GM23248 (cell line): Measurements from ENCODE around the gene TNNI2. TPM values are rescaled to one million over a fixed set of nuclear protein-coding genes. Genes with fewer than 3 reads are reported as not detected.
"Not testable (repeated sequence)": the region's sequence is repeated elsewhere in the genome, so short reads cannot be mapped to it uniquely, and the experiment has no call there.

Source experiments
- DNase-seq: peaks from one replicate; pipeline ENCODE4 v3.0.0-alpha.2; 2015
- H2AFZ ChIP-seq: fragments of 200-600 bp; sonication (generic); 2 replicates; pipeline ENCODE4 v1.6.1; 2016; ENCODE audit warnings: antibody characterized with exemption
- H3F3A ChIP-seq: fragments of 200-600 bp; sonication (generic); 2 replicates; pipeline ENCODE4 v1.6.1; 2016; ENCODE audit warnings: mild to moderate bottlenecking, antibody characterized with exemption, mixed run types; ENCODE audit not compliant: insufficient read depth
- H3K27ac ChIP-seq: fragments of 200-600 bp; sonication (generic); 2 replicates; pipeline ENCODE4 v1.5.1; 2016; ENCODE audit warnings: mild to moderate bottlenecking
- H3K27me3 ChIP-seq: fragments of 200-600 bp; sonication (generic); replicated peaks from 2 replicates; pipeline ENCODE4 v1.6.1; 2016; ENCODE audit warnings: mild to moderate bottlenecking; ENCODE audit not compliant: insufficient read depth
- H3K36me3 ChIP-seq: fragments of 200-600 bp; sonication (generic); 2 replicates; pipeline ENCODE4 v1.6.1; 2016; ENCODE audit warnings: low read depth, mild to moderate bottlenecking
- H3K4me1 ChIP-seq: fragments of 200-600 bp; sonication (generic); 2 replicates; pipeline ENCODE4 v1.6.1; 2016; ENCODE audit warnings: mild to moderate bottlenecking; ENCODE audit not compliant: insufficient read depth
- H3K4me2 ChIP-seq: fragments of 200-600 bp; sonication (generic); one replicate; pipeline ENCODE4 v1.6.1; 2016; ENCODE audit warnings: mild to moderate bottlenecking; ENCODE audit not compliant: unreplicated experiment
- H3K4me3 ChIP-seq: fragments of 200-600 bp; sonication (generic); 2 replicates; pipeline ENCODE4 v1.5.1; 2016; ENCODE audit warnings: mild to moderate bottlenecking
- H3K79me2 ChIP-seq: fragments of 200-600 bp; sonication (generic); 2 replicates; pipeline ENCODE4 v1.6.1; 2016; ENCODE audit warnings: mild to moderate bottlenecking; ENCODE audit not compliant: insufficient read depth
- H3K9ac ChIP-seq: fragments of 200-600 bp; sonication (generic); 2 replicates; pipeline ENCODE4 v1.6.1; 2016; ENCODE audit warnings: mild to moderate bottlenecking
- H3K9me2 ChIP-seq: fragments of 200-600 bp; sonication (generic); 2 replicates; pipeline ENCODE4 v1.6.1; 2016; ENCODE audit warnings: mixed run types, mild to moderate bottlenecking, moderate library complexity; ENCODE audit not compliant: insufficient read depth
- H3K9me3 ChIP-seq: fragments of 200-600 bp; sonication (generic); one replicate; pipeline ENCODE4 v1.6.1; 2017; ENCODE audit warnings: low read depth
- H4K20me1 ChIP-seq: fragments of 200-600 bp; sonication (generic); 2 replicates; pipeline ENCODE4 v1.6.0; 2016; ENCODE audit not compliant: insufficient read depth
- EZH2 ChIP-seq: fragments of 200-600 bp; sonication (generic); IDR thresholded peaks from 2 replicates; pipeline ENCODE4 v1.6.1; 2018; ENCODE audit warnings: antibody characterized with exemption, mild to moderate bottlenecking; ENCODE audit not compliant: insufficient read depth, poor library complexity, severe bottlenecking
- EZH2phosphoT487 ChIP-seq: fragments of 200-600 bp; sonication (generic); IDR thresholded peaks from 2 replicates; pipeline ENCODE4 v1.6.1; 2018; ENCODE audit warnings: antibody characterized with exemption, moderate library complexity, mild to moderate bottlenecking, low read depth; ENCODE audit not compliant: insufficient read depth
- WGBS, 2 experiments: methylation state at CpG; one replicate each; pipeline ENCODE4 v1.1.6; 2015 to 2017; ENCODE audit warnings: low lambda C conversion rate in 2 of 2, low coverage in 1 of 2; ENCODE audit errors: missing lambda C conversion rate in 2 of 2; 5-methylcytosine and 5-hydroxymethylcytosine counted together
- in situ Hi-C: fragments of 300-500 bp; cut with MboI; formaldehyde crosslinking; loops from 2 replicates; pipeline ENCODE4 v1.15.0; 2020
- polyA plus RNA-seq: library from polyadenylated mRNA; unstranded; fragments of >200 nt; fragmentation: Nextera tagmentation; extraction: Ambion mirVana; gene quantifications from 2 replicates; pipeline ENCODE4 v1.2.1, GENCODE V29; 2016
- total RNA-seq: library from RNA; depleted of rRNA; stranded (reverse); fragments of >200 nt; shearing (Covaris generic); gene quantifications from 2 replicates; pipeline ENCODE4 v1.2.3, GENCODE V29; 2014

TNNI2 gene
- total and polyA plus RNA-seq, 2 experiments from 2014 or later, result not detected

DNA sequence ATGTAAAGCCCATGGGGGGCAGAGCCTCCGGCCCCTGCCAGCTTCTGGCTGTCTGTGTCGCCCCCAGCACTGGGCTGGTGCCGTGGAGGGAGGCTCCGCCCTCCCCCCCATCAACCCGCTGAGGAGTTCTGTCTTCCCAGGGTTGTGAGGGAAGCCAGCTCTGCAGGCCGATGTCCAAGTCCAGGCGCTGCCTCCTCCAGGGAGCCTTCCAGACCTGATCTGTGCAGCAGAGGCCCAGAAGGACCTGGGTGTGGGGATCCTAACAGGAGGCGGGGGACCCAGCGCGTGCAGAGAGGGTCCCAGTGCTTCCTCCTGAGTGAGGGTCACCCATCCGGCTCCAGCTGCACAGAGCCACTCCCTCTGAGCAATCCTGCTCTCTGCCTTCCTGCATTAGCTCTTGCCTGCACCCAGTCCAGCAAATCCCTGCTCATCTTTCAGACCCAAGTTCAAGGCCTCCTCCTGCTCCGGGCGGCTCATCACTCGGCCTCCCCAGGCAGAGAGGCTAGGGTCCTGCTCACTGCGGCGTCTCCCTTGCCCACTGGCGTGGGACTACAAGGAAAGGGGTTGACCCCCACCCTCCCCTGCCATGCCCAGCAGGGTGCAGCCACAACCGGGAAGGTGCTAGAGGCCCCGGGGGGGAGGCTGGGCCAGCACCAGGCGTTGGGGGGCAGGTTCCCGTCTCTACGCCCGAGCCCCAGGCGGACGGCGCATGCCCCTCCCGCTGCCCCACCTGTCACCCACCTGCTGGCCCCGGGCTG lies 36.5 kb downstream of the TNNI2 start:
- no peak overlapping the region for H3K9ac ChIP-seq
- no peaks in the 10 kb centered on the region for H3K4me1 ChIP-seq
- H3F3A ChIP-seq, result no peaks in the 10 kb centered on the region
- H3K9me3 ChIP-seq, result no peaks in the 10 kb centered on the region
- H2AFZ ChIP-seq, result no peak overlapping the region
- H3K4me2 ChIP-seq, result no peak overlapping the region
- H3K9me2 ChIP-seq, result no peaks in the 10 kb centered on the region
- peaks cover 13% of the 10 kb centered on the region for H3K27me3 ChIP-seq
- H3K36me3 ChIP-seq, result no peaks in the 10 kb centered on the region
- no peak for DNase-seq
- in situ Hi-C loops, result no loop called here
- H3K79me2 ChIP-seq, result no peaks in the 10 kb centered on the region
- H3K4me3 ChIP-seq, result no peak overlapping the region
- TF ChIP-seq EZH2phosphoT487, result no peak
- no peak for TF ChIP-seq EZH2
- H4K20me1 ChIP-seq, result no peaks in the 10 kb centered on the region
- 41 to 49% methylated on average over 12 to 17 of the region's 28 CpGs for WGBS, 2 experiments
- no peak overlapping the region for H3K27ac ChIP-seq

DNA sequence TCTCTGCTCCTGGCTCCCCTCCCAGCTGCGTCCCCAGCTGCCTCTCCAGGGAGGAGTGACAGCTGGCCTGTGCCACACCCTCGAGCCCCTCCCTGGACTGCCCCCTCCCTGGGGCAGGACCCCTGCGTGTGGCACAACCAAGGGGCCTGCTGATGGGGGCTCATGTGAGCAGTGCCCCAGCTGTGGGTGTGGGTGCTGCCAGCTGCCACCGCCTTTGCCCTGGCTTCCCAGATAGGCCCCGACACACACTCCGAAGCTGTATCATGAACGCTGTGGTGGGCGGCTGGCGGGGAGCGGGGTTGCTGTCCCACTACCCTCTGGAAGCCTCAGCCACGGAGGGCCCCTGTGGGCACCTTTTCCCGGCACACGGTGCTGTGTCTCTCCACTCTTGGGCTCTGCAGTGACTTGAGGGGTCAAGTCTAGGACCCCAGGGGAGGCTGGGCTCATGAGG lies 37.1 kb downstream of the TNNI2 start:
- WGBS, 2 experiments, result 29 to 33% methylated on average over 11 to 12 of the region's 13 CpGs
- H3K79me2 ChIP-seq, in situ Hi-C loops, H3K9ac ChIP-seq, H3K27ac ChIP-seq, H3K4me1 ChIP-seq, DNase-seq, H3F3A ChIP-seq, H3K36me3 ChIP-seq, H3K27me3 ChIP-seq, H3K9me2 ChIP-seq, H3K9me3 ChIP-seq, H4K20me1 ChIP-seq, H3K4me2 ChIP-seq, H2AFZ ChIP-seq, H3K4me3 ChIP-seq: not testable (repeated sequence)

DNA sequence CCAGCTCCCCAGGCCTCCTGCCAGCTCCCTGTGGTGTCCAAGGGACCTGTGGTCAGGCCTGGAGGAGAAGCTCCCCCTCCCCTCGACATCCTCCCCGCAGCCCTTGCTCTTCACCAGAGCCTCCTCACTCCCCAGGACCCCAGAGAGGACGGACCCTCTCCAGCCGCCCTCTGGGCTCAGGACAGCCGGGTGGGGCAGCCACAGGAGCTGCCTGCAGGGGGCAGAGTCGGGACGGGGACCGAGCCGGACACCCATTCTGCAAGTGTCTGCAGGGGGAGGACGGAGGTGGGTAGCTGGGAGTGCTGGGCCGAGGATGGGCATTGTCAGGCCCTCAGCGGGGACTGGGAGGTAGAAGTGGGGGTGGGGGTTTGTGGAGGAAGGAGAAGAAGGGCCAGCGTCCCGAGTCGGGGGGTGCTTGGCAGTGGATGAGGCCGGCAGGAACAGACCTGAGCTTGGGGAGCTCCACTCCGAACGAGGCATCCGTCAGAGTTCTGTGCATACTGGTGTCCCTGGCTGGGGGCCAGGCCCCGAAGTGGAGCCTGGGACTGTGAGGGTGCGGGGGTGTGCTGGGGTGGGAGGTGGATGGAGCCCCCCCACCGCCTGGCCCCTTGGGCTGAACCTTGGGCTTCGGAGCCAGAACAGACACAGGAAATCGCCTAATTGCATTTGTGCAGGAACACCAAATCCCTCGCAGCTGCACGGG lies 37.7 kb downstream of the TNNI2 start:
- Histone ChIP-seq H3K79me2 (no peaks in the 10 kb centered on the region), H3K9ac (no peak overlapping the region), H3K9me2 (no peaks in the 10 kb centered on the region), H3K4me3 (no peak overlapping the region), H3K4me2 (no peak overlapping the region), H3K27me3 (peaks cover under 1% of the 10 kb centered on the region; the same call in 1 of the 2 replicates), H3K9me3 (no peaks in the 10 kb centered on the region), H3F3A (no peaks in the 10 kb centered on the region), H3K36me3 (no peaks in the 10 kb centered on the region), H2AFZ (no peak overlapping the region), H4K20me1 (no peaks in the 10 kb centered on the region), H3K27ac (no peak overlapping the region), H3K4me1 (no peaks in the 10 kb centered on the region)
- TF ChIP-seq EZH2 (no peak), EZH2phosphoT487 (no peak)
- in situ Hi-C loops, result no loop called here
- peak; percentile 57 for DNase-seq
- 3 to 15% methylated on average over 7 to 24 of the region's 26 CpGs for WGBS, 2 experiments

DNA sequence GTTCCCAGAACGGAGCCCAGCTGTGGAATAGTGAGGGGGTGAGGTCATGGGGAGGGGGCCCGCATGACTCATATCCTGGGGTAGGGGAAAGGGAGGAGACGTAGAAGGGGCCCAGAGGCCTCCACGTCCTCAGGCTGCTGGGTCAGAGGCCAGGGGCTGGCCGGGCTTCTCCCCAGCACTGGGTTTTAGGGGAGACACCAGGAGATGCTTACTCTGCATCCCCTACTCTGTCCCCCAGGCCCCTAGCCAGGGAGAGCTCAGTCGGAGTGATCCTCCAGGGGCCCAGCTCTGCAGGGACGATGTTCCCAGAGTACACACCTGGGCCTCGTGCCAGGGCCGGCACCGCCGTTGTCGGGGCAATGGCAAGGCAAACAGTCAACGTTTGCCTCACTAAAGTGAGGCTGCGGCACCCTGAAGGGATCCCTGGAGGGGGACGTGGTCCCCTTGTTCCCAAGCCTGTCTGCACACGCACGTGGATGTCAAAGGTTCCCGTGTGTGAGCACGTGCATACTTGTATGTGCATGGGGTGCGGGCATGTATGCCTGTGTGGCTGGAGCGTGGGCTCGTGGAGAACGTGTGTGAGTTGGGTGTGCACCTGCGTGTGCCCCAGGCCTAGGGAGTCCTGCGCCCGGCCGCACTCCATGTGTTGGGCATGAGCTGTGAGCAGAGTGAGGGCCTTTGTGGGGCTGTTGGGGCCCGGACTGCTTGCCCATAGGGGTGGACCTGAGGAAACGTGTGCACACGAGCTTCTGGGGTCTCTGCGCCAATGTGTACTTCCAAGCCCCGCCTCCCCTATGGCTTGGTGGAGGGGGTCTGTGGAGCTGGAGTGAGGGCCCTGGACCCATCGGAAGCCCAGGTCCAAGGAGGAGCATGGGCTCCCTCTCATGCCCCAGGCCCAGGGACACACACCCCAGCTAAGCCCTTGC lies 38.7 kb downstream of the TNNI2 start:
- 33 to 35% methylated on average over 23 to 33 of the region's 33 CpGs for WGBS, 2 experiments
- Histone ChIP-seq H3K9me3 (no peaks in the 10 kb centered on the region), H3K36me3 (no peaks in the 10 kb centered on the region), H3K4me3 (no peak overlapping the region), H3K27ac (no peak overlapping the region), H3K27me3 (no peaks in the 10 kb centered on the region), H3K4me2 (no peak overlapping the region), H2AFZ (no peak overlapping the region), H3K79me2 (no peaks in the 10 kb centered on the region), H3K9me2 (no peaks in the 10 kb centered on the region), H4K20me1 (no peaks in the 10 kb centered on the region), H3K4me1 (no peaks in the 10 kb centered on the region), H3F3A (no peaks in the 10 kb centered on the region), H3K9ac (no peak overlapping the region)
- TF ChIP-seq EZH2 (no peak), EZH2phosphoT487 (no peak)
- in situ Hi-C loops, result no loop called here
- peak; percentile 33 for DNase-seq
